Naive thymus-derived CD4-positive, alpha-beta T cell (primary cell): Measurements from ENCODE around the gene GTSF1L. TPM values are rescaled to one million over a fixed set of nuclear protein-coding genes. Genes with fewer than 3 reads are reported as not detected.

Experiments
- ATAC-seq: fragments of 150-1000 bp; cut with Tn5 transposase; 2 replicates; pipeline ENCODE4 v1.10.0; 2021; ENCODE audit warnings: mild to moderate bottlenecking, moderate library complexity
- CTCF ChIA-PET: fragments of 350-600 bp; sonication (Branson Sonifier 250); formaldehyde crosslinking; loops from one replicate; lab custom pipeline; 2021; ENCODE audit warnings: antibody characterized with exemption; lab: Charles Lee
- POLR2A ChIA-PET: fragments of 350-600 bp; sonication (Branson Sonifier 250); formaldehyde crosslinking; loops from one replicate; lab custom pipeline; 2021; ENCODE audit warnings: antibody characterized with exemption, inconsistent platforms; lab: Charles Lee
- DNase-seq, 9 donors: peaks; one replicate each; pipeline versions ENCODE4 v3.0.0 to v3.0.0-alpha.2; 2020 to 2022; ENCODE audit warnings: mixed read lengths in 1 of 9
- H3K27ac ChIP-seq: one replicate; pipeline ENCODE4 v1.7.0; 2013; ENCODE audit warnings: mild to moderate bottlenecking, low read depth, low read length, moderate library complexity
- H3K27me3 ChIP-seq, 2 donors: one replicate each; pipeline ENCODE4 v1.7.0; 2013; ENCODE audit warnings: low read length in 2 of 2, mild to moderate bottlenecking in 2 of 2, moderate library complexity in 2 of 2; ENCODE audit not compliant: control insufficient read depth in 2 of 2, insufficient read depth in 2 of 2
- H3K36me3 ChIP-seq, 3 experiments: 1 replicate in 2 of 3; 2 replicates in 1 of 3; pipeline ENCODE4 v1.7.0; 2013; ENCODE audit warnings: low read length in 3 of 3, mild to moderate bottlenecking in 3 of 3, moderate library complexity in 1 of 3; ENCODE audit not compliant: insufficient read depth in 3 of 3, control insufficient read depth in 2 of 3
- H3K4me1 ChIP-seq, 2 donors: one replicate each; pipeline ENCODE4 v1.7.0; 2013; ENCODE audit warnings: low read length in 2 of 2, mild to moderate bottlenecking in 2 of 2, moderate library complexity in 1 of 2; ENCODE audit not compliant: control insufficient read depth in 2 of 2, insufficient read depth in 2 of 2
- H3K4me3 ChIP-seq: 2 replicates; pipeline ENCODE4 v1.7.0; 2013; ENCODE audit warnings: mild to moderate bottlenecking, low read length
- H3K9me3 ChIP-seq, 3 experiments: 1 replicate in 2 of 3; 2 replicates in 1 of 3; pipeline ENCODE4 v1.7.0; 2013; ENCODE audit warnings: low read length in 3 of 3; ENCODE audit not compliant: control insufficient read depth in 2 of 3
- H3K27ac Mint-ChIP-seq, 9 donors: one replicate each; pipeline ENCODE4 v1.8.0; 2020 to 2022; ENCODE audit warnings: mixed read lengths in 9 of 9, mild to moderate bottlenecking in 8 of 9, moderate library complexity in 5 of 9, inconsistent platforms in 2 of 9
- H3K27me3 Mint-ChIP-seq, 5 donors: one replicate each; pipeline ENCODE4 v1.8.0; 2021 to 2022; ENCODE audit warnings: mixed read lengths in 5 of 5, mild to moderate bottlenecking in 1 of 5
- H3K36me3 Mint-ChIP-seq, 5 donors: one replicate each; pipeline ENCODE4 v1.8.0; 2020 to 2022; ENCODE audit warnings: mixed read lengths in 5 of 5, mild to moderate bottlenecking in 3 of 5, inconsistent platforms in 1 of 5
- H3K4me1 Mint-ChIP-seq, 7 donors: one replicate each; pipeline ENCODE4 v1.8.0; 2020 to 2022; ENCODE audit warnings: mixed read lengths in 7 of 7, mild to moderate bottlenecking in 3 of 7, inconsistent platforms in 1 of 7
- H3K4me3 Mint-ChIP-seq, 10 donors: one replicate each; pipeline ENCODE4 v1.8.0; 2020 to 2022; ENCODE audit warnings: mild to moderate bottlenecking in 10 of 10, mixed read lengths in 10 of 10, moderate library complexity in 6 of 10, inconsistent platforms in 2 of 10
- H3K9me3 Mint-ChIP-seq, 11 donors: one replicate each; pipeline ENCODE4 v1.8.0; 2020 to 2022; ENCODE audit warnings: mixed read lengths in 11 of 11, mild to moderate bottlenecking in 4 of 11, inconsistent platforms in 1 of 11, moderate library complexity in 1 of 11
- intact Hi-C, 2 donors: fragments of 100-400 bp; cut with micrococcal nuclease; formaldehyde crosslinking; loops; one replicate each; pipeline ENCODE4 v1.15.1; 2023
- polyA plus RNA-seq, 2 donors: library from polyadenylated mRNA; unstranded; fragments of 300-500 nt; fragmentation: Illumina TruSeq; gene quantifications; one replicate each; pipeline ENCODE4 v1.2.3, GENCODE V29; 2021
- total RNA-seq, 6 experiments: library from RNA in 5 of 6; stranded (reverse) in 5 of 6; gene quantifications; 1 replicate in 5 of 6; 2 replicates in 1 of 6; pipeline ENCODE4 v1.2.3 and lab custom pipeline; 2021 to 2026

Gene GTSF1L
- total and polyA plus RNA-seq, 7 experiments from 2014 or later: 1.4 to 1.7 TPM; not detected in 5

GRCh38 chr20:43728686-43729255 lies 2.0 kb upstream of the GTSF1L start:
- peak; percentile 24 for ATAC-seq
- peak in 2 of 9 donors; percentile 23 to 25 for DNase-seq

GRCh38 chr20:43727980-43728590 lies 1.3 kb upstream of the GTSF1L start:
- peak; percentile 86 for ATAC-seq
- H3K4me3 Mint-ChIP-seq: peak overlapping the region; percentile 18 to 74 (median 40)
- H3K27ac Mint-ChIP-seq: peak overlapping the region in 8 of 9 donors; percentile 67 to 92 (median 82)
- no peaks in the 10 kb centered on the region for H3K36me3 ChIP-seq
- POLR2A ChIA-PET: interaction anchor here (0.6 to 1.6 kb wide), 5 partner anchors 10 to 64 kb away, joined by 3 to 4 read pairs (median 3); no protein-coding TSS in a partner anchor
- intact Hi-C loops: loop anchor here in 1 of 2 donors (10.0 kb wide), 1 partner anchor 63 kb away; the partner anchor contains the start of gene MYBL2
- H3K9me3 Mint-ChIP-seq: peaks cover 0 to 10% (median 0%) of the 10 kb centered on the region in 11 donors
- H3K27me3 ChIP-seq: no peaks in the 10 kb centered on the region
- CTCF ChIA-PET: interaction anchor here (0.6 to 1.2 kb wide), 5 partner anchors 16 to 1335 kb away, joined by 3 to 6 read pairs (median 3); no protein-coding TSS in a partner anchor
- no peak overlapping the region for H3K27ac ChIP-seq
- peaks cover 0 to 41% of the 10 kb centered on the region in 2 donors for H3K4me1 ChIP-seq
- peaks cover 15 to 88% (median 66%) of the 10 kb centered on the region in 7 donors for H3K4me1 Mint-ChIP-seq
- H3K4me3 ChIP-seq: no peak overlapping the region
- peaks cover 0 to 5% (median 0%) of the 10 kb centered on the region in 5 donors for H3K27me3 Mint-ChIP-seq
- H3K9me3 ChIP-seq: no peaks in the 10 kb centered on the region
- peak in 7 of 9 donors; percentile 60 to 84 (median 71) for DNase-seq
- H3K36me3 Mint-ChIP-seq: peaks cover 0 to 4% (median 0%) of the 10 kb centered on the region in 5 donors

More at GRCh38 chr20:43728686-43729255, 2.0 kb upstream of the GTSF1L start:
- CTCF ChIA-PET: interaction anchor here (1.2 kb wide), 2 partner anchors 10 to 22 kb away, joined by 3 to 6 read pairs; no protein-coding TSS in a partner anchor
- Histone ChIP-seq H3K4me3 (no peak overlapping the region), H3K27ac (no peak overlapping the region), H3K36me3 (no peaks in the 10 kb centered on the region), H3K4me1 (peaks cover 0 to 37% of the 10 kb centered on the region in 2 donors), H3K9me3 (no peaks in the 10 kb centered on the region), H3K27me3 (no peaks in the 10 kb centered on the region)
- Mint-ChIP-seq H3K4me1 (peaks cover 16 to 88% (median 67%) of the 10 kb centered on the region in 7 donors), H3K9me3 (peaks cover 0 to 10% (median 0%) of the 10 kb centered on the region in 11 donors), H3K4me3 (peak overlapping the region in 9 of 10 donors; percentile 18 to 74 (median 56)), H3K27me3 (peaks cover 0 to 5% (median 0%) of the 10 kb centered on the region in 5 donors), H3K36me3 (peaks cover 0 to 4% (median 0%) of the 10 kb centered on the region in 5 donors), H3K27ac (peak overlapping the region; percentile 19 to 92 (median 81))
- POLR2A ChIA-PET: interaction anchor here (0.8 to 1.6 kb wide), 3 partner anchors 11 to 65 kb away, joined by 3 to 4 read pairs (median 3); no protein-coding TSS in a partner anchor
- intact Hi-C loops: loop anchor here in 1 of 2 donors (10.0 kb wide), 1 partner anchor 64 kb away; the partner anchor contains the start of gene MYBL2

- CTCF ChIA-PET: no interaction called here
- ATAC-seq: no peak
- Mint-ChIP-seq H3K9me3 (peaks cover 0 to 10% (median 0%) of the 10 kb centered on the region in 11 donors), H3K27me3 (no peaks in the 10 kb centered on the region), H3K4me3 (no peak overlapping the region), H3K27ac (peak overlapping the region in 5 of 9 donors; percentile 12 to 85 (median 46)), H3K36me3 (peaks cover 0 to 4% (median 0%) of the 10 kb centered on the region in 5 donors), H3K4me1 (peaks cover 15 to 87% (median 70%) of the 10 kb centered on the region in 7 donors)
- peaks cover 0 to 44% of the 10 kb centered on the region in 2 donors for H3K4me1 ChIP-seq
- no peak for DNase-seq
- H3K27ac ChIP-seq: no peak overlapping the region
- POLR2A ChIA-PET: no interaction called here
- no peaks in the 10 kb centered on the region for H3K27me3 ChIP-seq
- H3K36me3 ChIP-seq: no peaks in the 10 kb centered on the region
- intact Hi-C loops: loop anchor here in 1 of 2 donors (10.0 kb wide), 1 partner anchor 62 kb away; the partner anchor contains the start of gene MYBL2
- no peaks in the 10 kb centered on the region for H3K9me3 ChIP-seq
- no peak overlapping the region for H3K4me3 ChIP-seq
These were observed 469 bp downstream of the GTSF1L start for GRCh38 chr20:43726333-43726732.

GRCh38 chr20:43725666-43726065 lies 1.1 kb downstream of the GTSF1L start:
- POLR2A ChIA-PET: interaction anchor here (0.7 to 1.2 kb wide), 3 partner anchors 9 to 347 kb away, joined by 3 to 6 read pairs (median 3); no protein-coding TSS in a partner anchor
- H3K36me3 ChIP-seq: no peaks in the 10 kb centered on the region
- intact Hi-C loops: loop anchor here in 1 of 2 donors (10.0 kb wide), 1 partner anchor 61 kb away; the partner anchor contains the start of gene MYBL2

GRCh38 chr20:43724383-43724782 lies 2.4 kb downstream of the GTSF1L start:
- Histone ChIP-seq H3K27me3 (no peaks in the 10 kb centered on the region), H3K36me3 (no peaks in the 10 kb centered on the region), H3K4me1 (peaks cover 0 to 53% of the 10 kb centered on the region in 2 donors), H3K4me3 (no peak overlapping the region), H3K27ac (no peak overlapping the region), H3K9me3 (no peaks in the 10 kb centered on the region)
- H3K4me1 Mint-ChIP-seq: peaks cover 15 to 93% (median 79%) of the 10 kb centered on the region in 7 donors
- POLR2A ChIA-PET: interaction anchor here (2.6 kb wide), 1 partner anchor 9 kb away, joined by 15 read pairs; no protein-coding TSS in a partner anchor
- ATAC-seq: no peak
- no peaks in the 10 kb centered on the region for H3K27me3 Mint-ChIP-seq
- H3K4me3 Mint-ChIP-seq: peak overlapping the region in 4 of 10 donors; percentile 4 to 70 (median 37)
- peak overlapping the region in 8 of 9 donors; percentile 63 to 93 (median 82) for H3K27ac Mint-ChIP-seq
- intact Hi-C loops: loop anchor here (5.0 to 10.0 kb wide), 2 partner anchors 60 to 798 kb away; partner anchors contain the start of genes MYBL2 (in 1 of the 2) and SERINC3 (in 1 of the 2)
- no peak for DNase-seq
- H3K9me3 Mint-ChIP-seq: peaks cover 0 to 11% (median 2%) of the 10 kb centered on the region in 11 donors
- H3K36me3 Mint-ChIP-seq: peaks cover 0 to 14% (median 0%) of the 10 kb centered on the region in 5 donors
- CTCF ChIA-PET: no interaction called here

More at GRCh38 chr20:43725666-43726065, 1.1 kb downstream of the GTSF1L start:
- Histone ChIP-seq H3K4me3 (no peak overlapping the region), H3K27ac (no peak overlapping the region), H3K27me3 (no peaks in the 10 kb centered on the region), H3K4me1 (peaks cover 0 to 50% of the 10 kb centered on the region in 2 donors), H3K9me3 (no peaks in the 10 kb centered on the region)
- Mint-ChIP-seq H3K4me3 (peak overlapping the region in 1 of 10 donors; percentile 16), H3K36me3 (peaks cover 0 to 4% (median 0%) of the 10 kb centered on the region in 5 donors), H3K27me3 (no peaks in the 10 kb centered on the region), H3K4me1 (peaks cover 15 to 88% (median 75%) of the 10 kb centered on the region in 7 donors), H3K27ac (peak overlapping the region in 6 of 9 donors; percentile 49 to 88 (median 72)), H3K9me3 (peaks cover 0 to 10% (median 0%) of the 10 kb centered on the region in 11 donors)
- CTCF ChIA-PET: interaction anchor here (1.2 kb wide), 1 partner anchor 19 kb away, joined by 3 read pairs; no protein-coding TSS in a partner anchor
- ATAC-seq (no peak), DNase-seq (no peak)
